OCI-LY1 (cell line): ENCODE measurements around the gene ZBTB8A.

Source experiments
- H2AFZ ChIP-seq: fragments of 200-600 bp; sonication (generic), shearing (Covaris generic); 2 replicates; pipeline ENCODE4 v1.6.0; 2014; ENCODE audit warnings: antibody characterized with exemption, mild to moderate bottlenecking, low read length
- H3F3A ChIP-seq: fragments of 200-600 bp; sonication (generic), shearing (Covaris generic); 2 replicates; pipeline ENCODE4 v1.6.0; 2014; ENCODE audit warnings: mild to moderate bottlenecking, antibody characterized with exemption, low read length, moderate library complexity; ENCODE audit not compliant: insufficient read depth
- H3K27ac ChIP-seq: fragments of 200-600 bp; sonication (generic); 2 replicates; pipeline ENCODE4 v1.5.1; 2014; ENCODE audit warnings: low read length, mixed run types, mild to moderate bottlenecking, low read depth; ENCODE audit not compliant: poor library complexity, severe bottlenecking
- H3K27me3 ChIP-seq: fragments of 200-600 bp; sonication (generic); 2 replicates; pipeline ENCODE4 v1.6.0; 2014; ENCODE audit warnings: antibody characterized with exemption, mild to moderate bottlenecking, low read length, moderate library complexity; ENCODE audit not compliant: insufficient read depth
- H3K36me3 ChIP-seq: fragments of 200-600 bp; sonication (generic); 2 replicates; pipeline ENCODE4 v1.6.1; 2014; ENCODE audit warnings: mild to moderate bottlenecking, antibody characterized with exemption, low read length, moderate library complexity, mixed read lengths; ENCODE audit not compliant: insufficient read depth
- H3K4me1 ChIP-seq: fragments of 200-600 bp; sonication (generic); 2 replicates; pipeline ENCODE4 v1.5.1; 2014; ENCODE audit warnings: mild to moderate bottlenecking, low read length, moderate library complexity; ENCODE audit not compliant: insufficient read depth, severe bottlenecking
- H3K4me2 ChIP-seq: fragments of 200-600 bp; sonication (generic), shearing (Covaris generic); 2 replicates; pipeline ENCODE4 v1.6.1; 2014; ENCODE audit warnings: low read length
- H3K4me3 ChIP-seq: fragments of 200-600 bp; sonication (generic); 2 replicates; pipeline ENCODE4 v1.5.1; 2014; ENCODE audit warnings: low read length, low read depth, mild to moderate bottlenecking, mixed read lengths; ENCODE audit not compliant: poor library complexity, severe bottlenecking
- H3K79me2 ChIP-seq: fragments of 200-600 bp; shearing (Covaris generic); 2 replicates; pipeline ENCODE4 v1.6.1; 2016; ENCODE audit warnings: mixed run types, low read length, mixed read lengths; ENCODE audit not compliant: insufficient read depth
- H3K9ac ChIP-seq: fragments of 200-600 bp; sonication (generic), shearing (Covaris generic); 2 replicates; pipeline ENCODE4 v1.6.1; 2014; ENCODE audit warnings: mild to moderate bottlenecking, low read length, mixed read lengths
- H3K9me2 ChIP-seq: fragments of 200-600 bp; sonication (generic), shearing (Covaris generic); 2 replicates; pipeline ENCODE4 v1.6.1; 2014; ENCODE audit warnings: low read depth, mild to moderate bottlenecking, low read length, mixed read lengths
- H3K9me3 ChIP-seq: fragments of 200-600 bp; shearing (Covaris generic); 2 replicates; pipeline ENCODE4 v1.6.1; 2014; ENCODE audit warnings: low read length, mixed read lengths
- H4K20me1 ChIP-seq: fragments of 200-600 bp; sonication (generic), shearing (Covaris generic); 2 replicates; pipeline ENCODE4 v1.6.0; 2016; ENCODE audit warnings: mild to moderate bottlenecking, low read length; ENCODE audit not compliant: insufficient read depth
- EZH2 ChIP-seq: fragments of 200-600 bp; sonication (generic), shearing (Covaris generic); IDR thresholded peaks from 2 replicates; pipeline ENCODE4 v1.8.0; 2017; ENCODE audit warnings: borderline replicate concordance, mixed run types, mild to moderate bottlenecking, antibody characterized with exemption, low read length, moderate library complexity, mixed read lengths
- TF ChIP-seq, protein P1 (sequence below): fragments of 200-600 bp; sonication (generic), shearing (Covaris generic); IDR thresholded peaks from 2 replicates; pipeline ENCODE4 v1.5.1; 2017; ENCODE audit warnings: mild to moderate bottlenecking, antibody characterized with exemption, low read length, moderate library complexity, mixed read lengths

ZBTB8A gene

DNA sequence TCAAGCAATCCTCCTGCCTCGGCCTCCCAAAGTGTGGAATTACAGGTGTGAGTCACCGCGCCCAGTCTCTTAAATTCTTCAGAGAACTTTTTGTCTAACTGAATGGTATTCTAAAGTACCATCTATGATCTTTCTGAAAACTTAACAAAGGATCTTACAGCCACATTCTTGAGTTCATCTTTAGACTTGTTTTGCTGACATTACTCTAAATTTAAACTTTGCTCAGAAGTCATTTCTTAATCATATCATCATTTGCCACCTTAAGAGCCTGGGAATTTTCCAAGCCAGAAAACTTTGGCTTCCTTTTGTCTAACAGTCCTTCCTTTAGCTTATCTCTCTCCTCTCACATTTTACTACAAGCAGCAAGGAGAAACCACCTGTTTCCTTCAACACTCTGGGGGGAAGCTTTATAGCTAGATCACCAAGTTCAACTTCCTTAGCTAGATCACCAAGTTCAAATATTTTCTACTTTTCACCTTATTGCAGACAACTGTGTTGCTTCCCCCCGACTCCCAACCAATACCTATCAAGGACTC, 5.4 kb upstream of the ZBTB8A start:
- Histone ChIP-seq H3K27ac (no peak overlapping the region), H3F3A (no peaks in the 10 kb centered on the region), H3K36me3 (no peaks in the 10 kb centered on the region), H3K79me2 (no peaks in the 10 kb centered on the region), H3K4me1 (peaks cover under 1% of the 10 kb centered on the region), H3K9me2 (no peaks in the 10 kb centered on the region), H3K4me2 (no peak overlapping the region), H3K4me3 (no peak overlapping the region), H2AFZ (no peak overlapping the region), H3K27me3 (peaks cover 8% of the 10 kb centered on the region; the same call in 1 of the 2 replicates), H3K9ac (no peak overlapping the region), H4K20me1 (no peaks in the 10 kb centered on the region), H3K9me3 (no peaks in the 10 kb centered on the region)
- TF ChIP-seq, protein P1, sequence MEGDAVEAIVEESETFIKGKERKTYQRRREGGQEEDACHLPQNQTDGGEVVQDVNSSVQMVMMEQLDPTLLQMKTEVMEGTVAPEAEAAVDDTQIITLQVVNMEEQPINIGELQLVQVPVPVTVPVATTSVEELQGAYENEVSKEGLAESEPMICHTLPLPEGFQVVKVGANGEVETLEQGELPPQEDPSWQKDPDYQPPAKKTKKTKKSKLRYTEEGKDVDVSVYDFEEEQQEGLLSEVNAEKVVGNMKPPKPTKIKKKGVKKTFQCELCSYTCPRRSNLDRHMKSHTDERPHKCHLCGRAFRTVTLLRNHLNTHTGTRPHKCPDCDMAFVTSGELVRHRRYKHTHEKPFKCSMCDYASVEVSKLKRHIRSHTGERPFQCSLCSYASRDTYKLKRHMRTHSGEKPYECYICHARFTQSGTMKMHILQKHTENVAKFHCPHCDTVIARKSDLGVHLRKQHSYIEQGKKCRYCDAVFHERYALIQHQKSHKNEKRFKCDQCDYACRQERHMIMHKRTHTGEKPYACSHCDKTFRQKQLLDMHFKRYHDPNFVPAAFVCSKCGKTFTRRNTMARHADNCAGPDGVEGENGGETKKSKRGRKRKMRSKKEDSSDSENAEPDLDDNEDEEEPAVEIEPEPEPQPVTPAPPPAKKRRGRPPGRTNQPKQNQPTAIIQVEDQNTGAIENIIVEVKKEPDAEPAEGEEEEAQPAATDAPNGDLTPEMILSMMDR = no peak
- no peak for TF ChIP-seq EZH2

DNA sequence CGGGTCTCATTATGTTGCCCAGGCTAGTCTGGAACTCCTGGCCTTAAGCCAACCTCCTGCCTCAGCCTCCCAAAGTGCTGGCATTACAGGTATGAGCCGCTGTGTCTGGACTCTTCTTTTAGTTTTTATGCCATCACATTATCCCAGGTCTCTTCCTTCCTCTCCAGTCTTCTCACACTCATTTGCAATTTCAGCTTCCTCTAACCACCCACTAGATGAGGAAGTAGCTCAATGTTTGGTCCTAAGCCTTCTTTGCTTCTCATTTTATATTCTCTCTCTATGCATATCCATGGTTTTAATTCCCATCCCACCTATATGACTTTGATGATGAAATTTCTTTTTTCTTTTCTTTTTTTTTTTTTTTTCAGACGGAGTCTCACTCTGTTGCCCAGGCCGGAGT, 3.1 kb upstream of the ZBTB8A start:
- Histone ChIP-seq H3K4me2 (no peak overlapping the region), H3K4me1 (peaks cover 6% of the 10 kb centered on the region), H3K9me3 (no peaks in the 10 kb centered on the region)

DNA sequence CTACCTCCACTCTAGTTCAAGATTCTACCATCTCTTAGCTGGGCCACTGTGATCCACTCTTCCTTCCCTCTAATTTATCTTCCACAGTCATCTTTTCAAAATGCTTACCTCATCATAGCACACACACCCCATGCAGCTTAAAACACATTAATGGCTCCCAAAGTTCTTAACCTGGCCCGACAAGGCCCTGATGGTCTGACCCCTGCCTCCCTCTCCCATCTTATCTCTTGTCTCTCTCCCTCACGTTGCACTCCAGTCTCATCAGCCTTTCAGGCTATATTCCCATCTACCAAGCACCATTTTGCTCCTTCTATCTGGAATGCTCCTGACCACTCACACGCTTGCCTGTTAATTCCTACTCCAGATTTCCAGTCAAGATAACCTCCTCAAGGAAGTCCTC, 2.5 kb upstream of the ZBTB8A start:
- Histone ChIP-seq H3K4me2 (no peak overlapping the region), H3K9ac (no peak overlapping the region), H3K79me2 (no peaks in the 10 kb centered on the region), H3K36me3 (no peaks in the 10 kb centered on the region), H3F3A (no peaks in the 10 kb centered on the region), H3K4me1 (peaks cover 6% of the 10 kb centered on the region), H3K9me3 (no peaks in the 10 kb centered on the region), H3K27me3 (peaks cover 19% of the 10 kb centered on the region; the same call in 1 of the 2 replicates), H4K20me1 (no peaks in the 10 kb centered on the region), H3K9me2 (no peaks in the 10 kb centered on the region), H3K27ac (no peak overlapping the region), H2AFZ (no peak overlapping the region), H3K4me3 (no peak overlapping the region)
- TF ChIP-seq, protein P1 = no peak
- TF ChIP-seq EZH2 = no peak

More for the DNA sequence above, 3.1 kb upstream of the ZBTB8A start:
- Histone ChIP-seq H3K9me2 (no peaks in the 10 kb centered on the region), H2AFZ (no peak overlapping the region), H3K36me3 (no peaks in the 10 kb centered on the region), H3K27ac (no peak overlapping the region), H3K79me2 (no peaks in the 10 kb centered on the region), H3K27me3 (peaks cover 13% of the 10 kb centered on the region; the same call in 1 of the 2 replicates), H3K9ac (no peak overlapping the region), H4K20me1 (no peaks in the 10 kb centered on the region), H3F3A (no peaks in the 10 kb centered on the region), H3K4me3 (no peak overlapping the region)
- TF ChIP-seq EZH2 = no peak
- TF ChIP-seq, protein P1 = no peak
